ENCODE measurements around the gene SERPINE3. TPM values are rescaled to one million over a fixed set of nuclear protein-coding genes. Genes with fewer than 3 reads are reported as not detected.

Gene SERPINE3
- total and polyA plus RNA-seq, 4 donors = 0.63 TPM; not detected in 3

DNA sequence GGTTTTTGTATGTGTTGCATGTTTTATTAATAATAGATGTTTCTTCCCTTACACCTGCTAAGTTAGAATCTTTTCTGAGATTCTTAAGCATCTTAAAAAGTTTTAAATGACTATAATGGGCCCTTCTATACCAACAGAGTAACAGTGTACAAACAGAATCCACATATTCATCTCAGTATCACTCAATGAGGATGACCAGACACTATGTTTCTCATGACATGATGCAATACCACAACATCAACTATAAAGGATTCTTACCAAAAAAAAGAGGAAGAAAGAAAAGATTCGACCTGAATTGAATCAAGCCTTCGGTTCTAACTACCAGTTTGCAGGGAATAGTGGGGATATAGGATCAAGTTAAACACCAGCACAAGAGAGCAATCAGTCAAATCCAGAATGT, 56.9 kb downstream of the SERPINE3 start:
- WGBS = 78% methylated on average over 2 of the region's 2 CpGs
- H3K4me3 ChIP-seq (ENCODE audit: low read depth in 1 of 3, low read length in 3 of 3) = no peak overlapping the region
- no peak overlapping the region for H3K9ac ChIP-seq (ENCODE audit: low read depth in 1 of 2, low read length in 2 of 2)
- no peaks in the 10 kb centered on the region for H3K9me3 ChIP-seq (ENCODE audit: control insufficient read depth in 4 of 4, low read length in 3 of 4)
- H3K27me3 ChIP-seq (ENCODE audit: control insufficient read depth in 4 of 4, insufficient read depth in 4 of 4, low read length in 3 of 4) = no peaks in the 10 kb centered on the region
- no peak overlapping the region for H3K27ac ChIP-seq (ENCODE audit: low read depth in 1 of 2, low read length in 2 of 2)
- peaks cover 0 to 13% (median 7%) of the 10 kb centered on the region in 4 donors for H3K36me3 ChIP-seq (ENCODE audit: control insufficient read depth in 4 of 4, insufficient read depth in 3 of 4, low read depth in 1 of 4, low read length in 3 of 4)
- DNase-seq (ENCODE audit: low spot score) = no peak
- TF ChIP-seq YY1 (IDR thresholded peaks at IDR 0.05) (no peak), HNF4G (IDR thresholded peaks at IDR 0.05) (no peak), JUND (IDR thresholded peaks at IDR 0.05) (no peak), FOXA2 (IDR thresholded peaks at IDR 0.05) (no peak), GABPA (IDR thresholded peaks at IDR 0.05 in 1 of 2, conservative IDR thresholded peaks at IDR 0.05 in 1 of 2) (no peak), SP1 (IDR thresholded peaks at IDR 0.05) (no peak), TAF1 (conservative IDR thresholded peaks at IDR 0.05) (no peak), EGR1 (IDR thresholded peaks at IDR 0.05; ENCODE audit: low read depth in 2 of 2) (no peak)
- TF ChIP-seq, protein P1, sequence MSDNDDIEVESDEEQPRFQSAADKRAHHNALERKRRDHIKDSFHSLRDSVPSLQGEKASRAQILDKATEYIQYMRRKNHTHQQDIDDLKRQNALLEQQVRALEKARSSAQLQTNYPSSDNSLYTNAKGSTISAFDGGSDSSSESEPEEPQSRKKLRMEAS (IDR thresholded peaks at IDR 0.05) = no peak
- peaks cover 3 to 7% (median 5%) of the 10 kb centered on the region in 4 donors for H3K4me1 ChIP-seq (ENCODE audit: control insufficient read depth in 4 of 4, insufficient read depth in 4 of 4, low read length in 3 of 4)

GRCh38 chr13:51397262-51397941, 57.9 kb downstream of the SERPINE3 start:
- H3K9ac ChIP-seq (ENCODE audit: low read depth in 1 of 2, low read length in 2 of 2) = no peak overlapping the region
- TF ChIP-seq TAF1 (conservative IDR thresholded peaks at IDR 0.05) (no peak), YY1 (IDR thresholded peaks at IDR 0.05) (no peak), ZBTB33 (IDR thresholded peaks at IDR 0.05) (no peak), JUND (IDR thresholded peaks at IDR 0.05) (no peak), ATF3 (IDR thresholded peaks at IDR 0.05) (no peak), SP1 (IDR thresholded peaks at IDR 0.05) (no peak), HNF4A (conservative IDR thresholded peaks at IDR 0.05) (peak in 1 of 2 donors; percentile 21), NR2F2 (IDR thresholded peaks at IDR 0.05) (no peak), RXRA (IDR thresholded peaks at IDR 0.05) (peak; percentile 6 to 13), FOXA2 (IDR thresholded peaks at IDR 0.05) (peak; percentile 54), GABPA (IDR thresholded peaks at IDR 0.05 in 1 of 2, conservative IDR thresholded peaks at IDR 0.05 in 1 of 2) (no peak), HNF4G (IDR thresholded peaks at IDR 0.05) (no peak), EGR1 (IDR thresholded peaks at IDR 0.05; ENCODE audit: low read depth in 2 of 2) (no peak), RAD21 (IDR thresholded peaks at IDR 0.05) (peak in 1 of 2 donors; percentile 12), FOXA1 (IDR thresholded peaks at IDR 0.05) (peak; percentile 13)
- TF ChIP-seq, protein P2, sequence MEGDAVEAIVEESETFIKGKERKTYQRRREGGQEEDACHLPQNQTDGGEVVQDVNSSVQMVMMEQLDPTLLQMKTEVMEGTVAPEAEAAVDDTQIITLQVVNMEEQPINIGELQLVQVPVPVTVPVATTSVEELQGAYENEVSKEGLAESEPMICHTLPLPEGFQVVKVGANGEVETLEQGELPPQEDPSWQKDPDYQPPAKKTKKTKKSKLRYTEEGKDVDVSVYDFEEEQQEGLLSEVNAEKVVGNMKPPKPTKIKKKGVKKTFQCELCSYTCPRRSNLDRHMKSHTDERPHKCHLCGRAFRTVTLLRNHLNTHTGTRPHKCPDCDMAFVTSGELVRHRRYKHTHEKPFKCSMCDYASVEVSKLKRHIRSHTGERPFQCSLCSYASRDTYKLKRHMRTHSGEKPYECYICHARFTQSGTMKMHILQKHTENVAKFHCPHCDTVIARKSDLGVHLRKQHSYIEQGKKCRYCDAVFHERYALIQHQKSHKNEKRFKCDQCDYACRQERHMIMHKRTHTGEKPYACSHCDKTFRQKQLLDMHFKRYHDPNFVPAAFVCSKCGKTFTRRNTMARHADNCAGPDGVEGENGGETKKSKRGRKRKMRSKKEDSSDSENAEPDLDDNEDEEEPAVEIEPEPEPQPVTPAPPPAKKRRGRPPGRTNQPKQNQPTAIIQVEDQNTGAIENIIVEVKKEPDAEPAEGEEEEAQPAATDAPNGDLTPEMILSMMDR (IDR thresholded peaks at IDR 0.05; ENCODE audit: low read depth, low read length, missing input control) = no peak
- TF ChIP-seq, protein P1 (IDR thresholded peaks at IDR 0.05) = no peak
- TF ChIP-seq, protein P3, sequence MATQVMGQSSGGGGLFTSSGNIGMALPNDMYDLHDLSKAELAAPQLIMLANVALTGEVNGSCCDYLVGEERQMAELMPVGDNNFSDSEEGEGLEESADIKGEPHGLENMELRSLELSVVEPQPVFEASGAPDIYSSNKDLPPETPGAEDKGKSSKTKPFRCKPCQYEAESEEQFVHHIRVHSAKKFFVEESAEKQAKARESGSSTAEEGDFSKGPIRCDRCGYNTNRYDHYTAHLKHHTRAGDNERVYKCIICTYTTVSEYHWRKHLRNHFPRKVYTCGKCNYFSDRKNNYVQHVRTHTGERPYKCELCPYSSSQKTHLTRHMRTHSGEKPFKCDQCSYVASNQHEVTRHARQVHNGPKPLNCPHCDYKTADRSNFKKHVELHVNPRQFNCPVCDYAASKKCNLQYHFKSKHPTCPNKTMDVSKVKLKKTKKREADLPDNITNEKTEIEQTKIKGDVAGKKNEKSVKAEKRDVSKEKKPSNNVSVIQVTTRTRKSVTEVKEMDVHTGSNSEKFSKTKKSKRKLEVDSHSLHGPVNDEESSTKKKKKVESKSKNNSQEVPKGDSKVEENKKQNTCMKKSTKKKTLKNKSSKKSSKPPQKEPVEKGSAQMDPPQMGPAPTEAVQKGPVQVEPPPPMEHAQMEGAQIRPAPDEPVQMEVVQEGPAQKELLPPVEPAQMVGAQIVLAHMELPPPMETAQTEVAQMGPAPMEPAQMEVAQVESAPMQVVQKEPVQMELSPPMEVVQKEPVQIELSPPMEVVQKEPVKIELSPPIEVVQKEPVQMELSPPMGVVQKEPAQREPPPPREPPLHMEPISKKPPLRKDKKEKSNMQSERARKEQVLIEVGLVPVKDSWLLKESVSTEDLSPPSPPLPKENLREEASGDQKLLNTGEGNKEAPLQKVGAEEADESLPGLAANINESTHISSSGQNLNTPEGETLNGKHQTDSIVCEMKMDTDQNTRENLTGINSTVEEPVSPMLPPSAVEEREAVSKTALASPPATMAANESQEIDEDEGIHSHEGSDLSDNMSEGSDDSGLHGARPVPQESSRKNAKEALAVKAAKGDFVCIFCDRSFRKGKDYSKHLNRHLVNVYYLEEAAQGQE (IDR thresholded peaks at IDR 0.05) = no peak
- H3K27me3 ChIP-seq (ENCODE audit: control insufficient read depth in 4 of 4, insufficient read depth in 4 of 4, low read length in 3 of 4) = no peaks in the 10 kb centered on the region
- no peak overlapping the region for H3K4me3 ChIP-seq (ENCODE audit: low read depth in 1 of 3, low read length in 3 of 3)
- DNase-seq (ENCODE audit: low spot score) = no peak
- WGBS = 71% methylated on average over 6 of the region's 6 CpGs
- H3K4me1 ChIP-seq (ENCODE audit: control insufficient read depth in 4 of 4, insufficient read depth in 4 of 4, low read length in 3 of 4) = peaks cover 2 to 7% (median 5%) of the 10 kb centered on the region in 4 donors
- H3K9me3 ChIP-seq (ENCODE audit: control insufficient read depth in 4 of 4, low read length in 3 of 4) = no peaks in the 10 kb centered on the region
- H3K36me3 ChIP-seq (ENCODE audit: control insufficient read depth in 4 of 4, insufficient read depth in 3 of 4, low read depth in 1 of 4, low read length in 3 of 4) = peaks cover 0 to 12% (median 7%) of the 10 kb centered on the region in 4 donors
- peak overlapping the region in 1 of 2 donors; percentile 23 for H3K27ac ChIP-seq (ENCODE audit: low read depth in 1 of 2, low read length in 2 of 2)
